HCT116 (cell line): ENCODE data around the gene RPLP2. TPM values are rescaled to one million over a fixed set of nuclear protein-coding genes. Genes with fewer than 3 reads are reported as not detected.

Source experiments
- ATAC-seq: fragments of 200-7000 bp; cut with Tn5 transposase; 2 replicates; pipeline ENCODE4 v1.9.1; 2020; ENCODE audit warnings: mild to moderate bottlenecking, moderate library complexity
- BruUV-seq: library from RNA; stranded (reverse); fragments of 400-500 nt; replicated peaks from 2 replicates; lab custom pipeline; 2021; lab: Mats Ljungman, UMichigan
- CTCF ChIA-PET: fragments of 300-600 bp; sonication (Branson Sonifier 250); formaldehyde crosslinking; loops from one replicate; lab custom pipeline; 2021; ENCODE audit warnings: antibody characterized with exemption; lab: Charles Lee
- POLR2A ChIA-PET: fragments of 300-600, 350-600 bp; sonication (Branson Sonifier 250); formaldehyde crosslinking; loops from one replicate; lab custom pipeline; 2021; ENCODE audit warnings: antibody characterized with exemption; lab: Charles Lee
- RAD21 ChIA-PET, 2 experiments: fragments of 300-600 bp; sonication (Branson Sonifier 250); formaldehyde crosslinking; loops; one replicate each; lab custom pipeline; 2023; ENCODE audit warnings: low total read pairs in 2 of 2; ENCODE audit not compliant: uncharacterized antibody in 2 of 2, unreplicated experiment in 2 of 2, low non-redundant PET in 1 of 2; lab: Charles Lee
- DNase-seq: peaks from one replicate; pipeline ENCODE4 v3.0.0-alpha.2; 2010; ENCODE audit warnings: low read depth, low spot score
- H2AFZ ChIP-seq: fragments of 200-600 bp; shearing (Covaris generic), sonication (generic); 2 replicates; pipeline ENCODE4 v1.6.1; 2017; ENCODE audit warnings: low read depth, mixed run types, mixed read lengths, antibody characterized with exemption, low read length; ENCODE audit not compliant: poor library complexity, severe bottlenecking
- H3K27ac ChIP-seq: 2 replicates; pipeline ENCODE4 v1.5.1; 2012; ENCODE audit warnings: low read depth, low read length
- H3K27me3 ChIP-seq: fragments of 200-600 bp; sonication (generic); 2 replicates; pipeline ENCODE4 v1.6.1; 2016; ENCODE audit warnings: mixed run types, low read length, mixed read lengths; ENCODE audit not compliant: insufficient read depth
- H3K36me3 ChIP-seq, 2 experiments: fragments of 200-500 bp in 1 of 2; fragments of 200-600 bp in 1 of 2; sonication (Bioruptor generic) in 1 of 2; sonication (generic) in 1 of 2; 2 replicates each; pipeline versions ENCODE4 v1.5.1 to v1.6.1; 2014 to 2016; ENCODE audit warnings: low read length in 2 of 2, inconsistent platforms in 1 of 2, mixed read lengths in 1 of 2, mixed run types in 1 of 2; ENCODE audit not compliant: insufficient read depth in 2 of 2, control insufficient read depth in 1 of 2
- H3K4me1 ChIP-seq, 2 experiments: fragments of 200-600 bp in 1 of 2; sonication (generic) in 1 of 2; 2 replicates each; pipeline versions ENCODE4 v1.5.1 to v1.6.1; 2012 to 2017; ENCODE audit warnings: low read length in 2 of 2, inconsistent platforms in 1 of 2, mild to moderate bottlenecking in 1 of 2, mixed read lengths in 1 of 2, mixed run types in 1 of 2, moderate library complexity in 1 of 2; ENCODE audit not compliant: insufficient read depth in 2 of 2, control insufficient read depth in 1 of 2
- H3K4me2 ChIP-seq: fragments of 200-600 bp; sonication (generic); 2 replicates; pipeline ENCODE4 v1.6.1; 2017; ENCODE audit warnings: mixed run types, low read length, mixed read lengths
- H3K4me3 ChIP-seq, 2 experiments: fragments of 200-600 bp in 1 of 2; sonication (generic) in 1 of 2; replicated peaks in 1 of 2; 2 replicates each; pipeline ENCODE4 v1.5.1; 2011 to 2016; ENCODE audit warnings: low read length in 2 of 2, control low read depth in 1 of 2, low read depth in 1 of 2, mild to moderate bottlenecking in 1 of 2, mixed read lengths in 1 of 2, mixed run types in 1 of 2
- H3K79me2 ChIP-seq: fragments of 200-600 bp; sonication (generic); 2 replicates; pipeline ENCODE4 v1.6.1; 2017; ENCODE audit warnings: mild to moderate bottlenecking, mixed run types, low read length, moderate library complexity, mixed read lengths; ENCODE audit not compliant: insufficient read depth
- H3K9ac ChIP-seq: fragments of 200-600 bp; sonication (generic); 2 replicates; pipeline ENCODE4 v1.6.1; 2016; ENCODE audit warnings: low read length, mixed read lengths
- H3K9me2 ChIP-seq: fragments of 200-600 bp; sonication (generic), shearing (Covaris generic); 2 replicates; pipeline ENCODE4 v1.6.1; 2017; ENCODE audit warnings: mixed run types, mild to moderate bottlenecking, moderate library complexity; ENCODE audit not compliant: insufficient read depth
- H3K9me3 ChIP-seq, 2 experiments: fragments of 200-500 bp in 1 of 2; fragments of 200-600 bp in 1 of 2; sonication (Bioruptor generic) in 1 of 2; sonication (generic) in 1 of 2; 2 replicates each; pipeline ENCODE4 v1.6.1; 2014 to 2017; ENCODE audit warnings: low read length in 2 of 2, mixed read lengths in 2 of 2, inconsistent platforms in 1 of 2, low read depth in 1 of 2, mild to moderate bottlenecking in 1 of 2, mixed run types in 1 of 2, moderate library complexity in 1 of 2; ENCODE audit not compliant: control insufficient read depth in 1 of 2, insufficient read depth in 1 of 2
- H4K20me1 ChIP-seq: fragments of 200-600 bp; sonication (generic), shearing (Covaris generic); 2 replicates; pipeline ENCODE4 v1.6.1; 2017; ENCODE audit warnings: mixed run types, mild to moderate bottlenecking, moderate library complexity; ENCODE audit not compliant: insufficient read depth
- EZH2phosphoT487 ChIP-seq: fragments of 200-600 bp; IDR thresholded peaks from 2 replicates; pipeline ENCODE4 v1.6.1; 2018; ENCODE audit warnings: antibody characterized with exemption, borderline replicate concordance
- FOSL1 ChIP-seq: IDR thresholded peaks from 2 replicates; pipeline ENCODE4 v1.6.1; 2012; ENCODE audit warnings: low read depth
- POLR2AphosphoS5 ChIP-seq: IDR thresholded peaks from 2 replicates; pipeline ENCODE4 v1.6.1; 2011; ENCODE audit warnings: mild to moderate bottlenecking, low read depth, low read length, moderate library complexity
- RAD21 ChIP-seq: IDR thresholded peaks from 2 replicates; pipeline ENCODE4 v1.6.1; 2012; ENCODE audit warnings: low read depth, mild to moderate bottlenecking
- SIN3A ChIP-seq: IDR thresholded peaks from 2 replicates; pipeline ENCODE4 v1.6.1; 2012; ENCODE audit warnings: low read depth
- SRF ChIP-seq: IDR thresholded peaks from 2 replicates; pipeline ENCODE4 v1.6.1; 2012; ENCODE audit warnings: low read depth
- TCF7L2 ChIP-seq: IDR thresholded peaks from 2 replicates; pipeline ENCODE4 v1.7.0; 2011; ENCODE audit warnings: borderline replicate concordance, inconsistent platforms; ENCODE audit not compliant: insufficient read depth, insufficient read length; ENCODE audit errors: extremely low read depth
- ZFX ChIP-seq: fragments of 450-650 bp; IDR thresholded peaks from 2 replicates; pipeline ENCODE4 v1.6.1; 2017
- intact Hi-C: fragments of 100-400 bp; cut with micrococcal nuclease; formaldehyde crosslinking; loops from 2 replicates; pipeline ENCODE4 v1.10.0; 2022
- total RNA-seq: library from RNA; stranded (reverse); gene quantifications from one replicate; pipeline ENCODE4 v1.2.1, GENCODE V29; 2021; ENCODE audit not compliant: unreplicated experiment
- TF ChIP-seq, protein P1 (sequence below): IDR thresholded peaks from 2 replicates; pipeline ENCODE4 v1.6.1; 2012
- TF ChIP-seq, protein P2 (sequence below): IDR thresholded peaks from 2 replicates; pipeline ENCODE4 v1.6.1; 2012
- TF ChIP-seq, protein P3 (sequence below), 3 experiments: fragments of 200-600 bp in 1 of 3; sonication (generic) in 1 of 3; IDR thresholded peaks in 2 of 3; conservative IDR thresholded peaks in 1 of 3; 2 replicates each; pipeline ENCODE4 v1.5.1; 2012 to 2017; ENCODE audit warnings: low read depth in 2 of 3, low read length in 2 of 3, antibody characterized with exemption in 1 of 3, borderline replicate concordance in 1 of 3, control low read depth in 1 of 3, mild to moderate bottlenecking in 1 of 3, mixed read lengths in 1 of 3, mixed run types in 1 of 3, moderate library complexity in 1 of 3; ENCODE audit not compliant: insufficient read depth in 1 of 3

The RPLP2 gene
- total RNA-seq, 1 experiment from 2014 or later, result 3,615 TPM

DNA sequence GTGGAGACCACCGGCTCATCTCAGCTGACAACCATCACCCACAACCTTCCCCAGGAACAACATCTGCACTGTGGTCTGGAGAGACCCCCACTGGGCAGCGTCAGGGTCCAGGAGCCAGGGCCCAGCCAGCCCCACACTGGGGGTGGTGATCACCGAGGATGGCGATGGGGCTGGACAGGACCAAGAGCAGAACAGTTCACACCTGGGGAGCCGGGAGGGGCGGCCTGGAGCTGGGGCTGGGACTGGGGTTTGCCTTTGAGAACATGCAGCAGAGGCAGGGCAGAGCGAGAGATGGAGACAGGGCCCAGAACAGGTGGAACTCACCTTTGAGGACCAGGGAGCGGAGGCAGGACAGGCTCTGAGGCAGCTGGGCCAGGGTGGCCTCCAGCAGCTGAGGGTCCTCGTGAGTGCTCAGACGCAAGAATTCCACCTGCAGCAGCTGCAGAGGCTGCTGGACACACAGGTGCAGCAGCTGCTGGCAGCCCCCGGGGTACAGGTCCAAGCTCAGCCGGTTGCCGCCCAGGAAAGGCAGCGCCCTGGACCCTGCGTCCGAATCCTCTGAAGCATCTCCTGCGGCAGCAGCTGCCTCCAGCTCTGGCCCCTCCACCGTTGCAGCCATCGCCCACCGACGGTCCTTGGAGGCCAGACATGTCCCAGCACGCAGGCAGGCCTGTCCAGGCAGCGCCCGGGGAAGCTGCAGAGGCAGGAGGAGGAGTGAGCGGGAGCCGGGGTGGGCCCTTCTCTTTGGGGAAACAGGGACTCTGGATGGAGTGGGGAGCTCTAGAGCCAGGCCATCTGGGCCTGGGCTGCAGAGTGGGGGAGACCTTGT lies 5.8 kb upstream of the RPLP2 start:
- peak overlapping the region; percentile 83 for H3K9ac ChIP-seq
- H3K4me3 ChIP-seq, result peak overlapping the region; percentile 66 to 72
- peaks cover 0 to 9% of the 10 kb centered on the region in 2 experiments; a peak in 1 of 4 replicates for H3K36me3 ChIP-seq
- no peak for TF ChIP-seq FOSL1
- no peak for TF ChIP-seq RAD21
- no peak for TF ChIP-seq SRF
- TF ChIP-seq EZH2phosphoT487, result no peak
- TF ChIP-seq, protein P1, sequence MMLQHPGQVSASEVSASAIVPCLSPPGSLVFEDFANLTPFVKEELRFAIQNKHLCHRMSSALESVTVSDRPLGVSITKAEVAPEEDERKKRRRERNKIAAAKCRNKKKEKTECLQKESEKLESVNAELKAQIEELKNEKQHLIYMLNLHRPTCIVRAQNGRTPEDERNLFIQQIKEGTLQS, result no peak
- TF ChIP-seq, protein P2, sequence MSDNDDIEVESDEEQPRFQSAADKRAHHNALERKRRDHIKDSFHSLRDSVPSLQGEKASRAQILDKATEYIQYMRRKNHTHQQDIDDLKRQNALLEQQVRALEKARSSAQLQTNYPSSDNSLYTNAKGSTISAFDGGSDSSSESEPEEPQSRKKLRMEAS, result no peak
- TF ChIP-seq, protein P3, sequence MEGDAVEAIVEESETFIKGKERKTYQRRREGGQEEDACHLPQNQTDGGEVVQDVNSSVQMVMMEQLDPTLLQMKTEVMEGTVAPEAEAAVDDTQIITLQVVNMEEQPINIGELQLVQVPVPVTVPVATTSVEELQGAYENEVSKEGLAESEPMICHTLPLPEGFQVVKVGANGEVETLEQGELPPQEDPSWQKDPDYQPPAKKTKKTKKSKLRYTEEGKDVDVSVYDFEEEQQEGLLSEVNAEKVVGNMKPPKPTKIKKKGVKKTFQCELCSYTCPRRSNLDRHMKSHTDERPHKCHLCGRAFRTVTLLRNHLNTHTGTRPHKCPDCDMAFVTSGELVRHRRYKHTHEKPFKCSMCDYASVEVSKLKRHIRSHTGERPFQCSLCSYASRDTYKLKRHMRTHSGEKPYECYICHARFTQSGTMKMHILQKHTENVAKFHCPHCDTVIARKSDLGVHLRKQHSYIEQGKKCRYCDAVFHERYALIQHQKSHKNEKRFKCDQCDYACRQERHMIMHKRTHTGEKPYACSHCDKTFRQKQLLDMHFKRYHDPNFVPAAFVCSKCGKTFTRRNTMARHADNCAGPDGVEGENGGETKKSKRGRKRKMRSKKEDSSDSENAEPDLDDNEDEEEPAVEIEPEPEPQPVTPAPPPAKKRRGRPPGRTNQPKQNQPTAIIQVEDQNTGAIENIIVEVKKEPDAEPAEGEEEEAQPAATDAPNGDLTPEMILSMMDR (IDR thresholded peaks at IDR 0.05 in 2 of 3, conservative IDR thresholded peaks at IDR 0.05 in 1 of 3; ENCODE audit: borderline replicate concordance in 1 of 3, insufficient read depth in 1 of 3, low read depth in 2 of 3, low read length in 2 of 3), result no peak
- no peak for TF ChIP-seq TCF7L2
- no peak for TF ChIP-seq POLR2AphosphoS5
- no peak for TF ChIP-seq SIN3A
- no peak for TF ChIP-seq ZFX
- ATAC-seq (no peak), DNase-seq (no peak)
- H3K9me3 ChIP-seq, result no peaks in the 10 kb centered on the region
- no peak overlapping the region for H2AFZ ChIP-seq
- ChIA-PET POLR2A (interaction anchor here (1.5 kb wide), 1 partner anchor 31 kb away, joined by 3 read pairs; no protein-coding TSS in a partner anchor), RAD21 (no interaction called here), CTCF (no interaction called here)
- no peaks in the 10 kb centered on the region for H3K27me3 ChIP-seq
- peak overlapping the region; percentile 87 for H3K4me2 ChIP-seq
- no peaks in the 10 kb centered on the region for H4K20me1 ChIP-seq
- intact Hi-C loops, result no loop called here
- H3K9me2 ChIP-seq, result no peaks in the 10 kb centered on the region
- H3K79me2 ChIP-seq, result peaks cover 27% of the 10 kb centered on the region
- peak overlapping the region; percentile 93 for H3K27ac ChIP-seq
- no TSS peak for BruUV-seq
- peaks cover 22 to 34% of the 10 kb centered on the region in 2 experiments for H3K4me1 ChIP-seq
